Measurements from ENCODE around the gene HS3ST5. TPM values are rescaled to one million over a fixed set of nuclear protein-coding genes. Genes with fewer than 3 reads are reported as not detected.
"Not testable (repeated sequence)": the region's sequence is repeated elsewhere in the genome, so short reads cannot be mapped to it uniquely, and the experiment has no call there.

The HS3ST5 gene
- total RNA-seq, 2 donors from 2014 or later, result not detected

GRCh38 chr6:114084327-114084890 is 258.4 kb downstream of the HS3ST5 start:
- TF ChIP-seq CTCF (IDR thresholded peaks at IDR 0.05), result no peak
- Histone ChIP-seq H3K27ac (no peak overlapping the region), H3K36me3 (no peaks in the 10 kb centered on the region), H3K9me3 (no peaks in the 10 kb centered on the region), H3K4me3 (no peak overlapping the region), H3K4me1 (ENCODE audit: control insufficient read depth in 1 of 2, low read depth in 2 of 2) (no peaks in the 10 kb centered on the region), H3K27me3 (replicated peaks; ENCODE audit: insufficient read depth) (no peaks in the 10 kb centered on the region)
- DNase-seq (ENCODE audit: low spot score), result no peak
- no peak for ATAC-seq (ENCODE audit: insufficient number of reproducible peaks, low FRiP score, low read depth)

GRCh38 chr6:114083251-114083650 is 259.6 kb downstream of the HS3ST5 start:
- TF ChIP-seq CTCF (IDR thresholded peaks at IDR 0.05), result no peak
- no peaks in the 10 kb centered on the region for H3K27me3 ChIP-seq (replicated peaks; ENCODE audit: insufficient read depth)
- DNase-seq (ENCODE audit: low spot score) (no peak), ATAC-seq (ENCODE audit: insufficient number of reproducible peaks, low FRiP score, low read depth) (no peak)
- no peaks in the 10 kb centered on the region for H3K36me3 ChIP-seq
- H3K9me3 ChIP-seq, result no peaks in the 10 kb centered on the region
- no peak overlapping the region for H3K27ac ChIP-seq
- no peak overlapping the region for H3K4me3 ChIP-seq
- H3K4me1 ChIP-seq (ENCODE audit: control insufficient read depth in 1 of 2, low read depth in 2 of 2), result no peaks in the 10 kb centered on the region

- no peaks in the 10 kb centered on the region for H3K27me3 ChIP-seq (replicated peaks; ENCODE audit: insufficient read depth)
- no peaks in the 10 kb centered on the region for H3K36me3 ChIP-seq
- H3K4me3 ChIP-seq, result no peak overlapping the region
- DNase-seq (ENCODE audit: low spot score), result no peak
- no peak overlapping the region for H3K27ac ChIP-seq
- H3K9me3 ChIP-seq, result no peaks in the 10 kb centered on the region
- no peak for TF ChIP-seq CTCF (IDR thresholded peaks at IDR 0.05)
- H3K4me1 ChIP-seq (ENCODE audit: control insufficient read depth in 1 of 2, low read depth in 2 of 2), result no peaks in the 10 kb centered on the region
- no peak for ATAC-seq (ENCODE audit: insufficient number of reproducible peaks, low FRiP score, low read depth)
Measured at GRCh38 chr6:114081730-114082129, 261.1 kb downstream of the HS3ST5 start.

- H3K36me3 ChIP-seq, result no peaks in the 10 kb centered on the region
- ATAC-seq (ENCODE audit: insufficient number of reproducible peaks, low FRiP score, low read depth), result no peak
- H3K4me3 ChIP-seq, result no peak overlapping the region
- no peak overlapping the region for H3K27ac ChIP-seq
- TF ChIP-seq CTCF (IDR thresholded peaks at IDR 0.05), result no peak
- DNase-seq (ENCODE audit: low spot score), result no peak
- H3K4me1 ChIP-seq (ENCODE audit: control insufficient read depth in 1 of 2, low read depth in 2 of 2), result no peaks in the 10 kb centered on the region
- H3K27me3 ChIP-seq (replicated peaks; ENCODE audit: insufficient read depth), result no peaks in the 10 kb centered on the region
- no peaks in the 10 kb centered on the region for H3K9me3 ChIP-seq
Measured at GRCh38 chr6:114080891-114081510, 261.8 kb downstream of the HS3ST5 start.

- not testable (repeated sequence) for H3K4me1 ChIP-seq (ENCODE audit: control insufficient read depth in 1 of 2, low read depth in 2 of 2); H3K9me3 ChIP-seq; H3K36me3 ChIP-seq; H3K27ac ChIP-seq; DNase-seq (ENCODE audit: low spot score); H3K4me3 ChIP-seq; ATAC-seq (ENCODE audit: insufficient number of reproducible peaks, low FRiP score, low read depth); H3K27me3 ChIP-seq (replicated peaks; ENCODE audit: insufficient read depth)
Measured at GRCh38 chr6:114080410-114080809, 262.4 kb downstream of the HS3ST5 start.

- no peak for ATAC-seq (ENCODE audit: insufficient number of reproducible peaks, low FRiP score, low read depth)
- TF ChIP-seq CTCF (IDR thresholded peaks at IDR 0.05), result no peak
Measured at GRCh38 chr6:114075777-114076176, 267.0 kb downstream of the HS3ST5 start.

More at GRCh38 chr6:114075777-114076176, 267.0 kb downstream of the HS3ST5 start:
- no peaks in the 10 kb centered on the region for H3K27me3 ChIP-seq (replicated peaks; ENCODE audit: insufficient read depth)
- no peak overlapping the region for H3K4me3 ChIP-seq
- H3K4me1 ChIP-seq (ENCODE audit: control insufficient read depth in 1 of 2, low read depth in 2 of 2), result no peaks in the 10 kb centered on the region
- H3K9me3 ChIP-seq, result no peaks in the 10 kb centered on the region
- no peak for DNase-seq (ENCODE audit: low spot score)
- no peak overlapping the region for H3K27ac ChIP-seq
- H3K36me3 ChIP-seq, result no peaks in the 10 kb centered on the region

All from thoracic aorta (tissue), 2 donors.